ENCODE results near the gene IER3IP1. TPM values are rescaled to one million over a fixed set of nuclear protein-coding genes. Genes with fewer than 3 reads are reported as not detected.

The IER3IP1 gene, protein sequence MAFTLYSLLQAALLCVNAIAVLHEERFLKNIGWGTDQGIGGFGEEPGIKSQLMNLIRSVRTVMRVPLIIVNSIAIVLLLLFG
- total RNA-seq: 14.7 and 38.7 TPM in 2 replicates

DNA sequence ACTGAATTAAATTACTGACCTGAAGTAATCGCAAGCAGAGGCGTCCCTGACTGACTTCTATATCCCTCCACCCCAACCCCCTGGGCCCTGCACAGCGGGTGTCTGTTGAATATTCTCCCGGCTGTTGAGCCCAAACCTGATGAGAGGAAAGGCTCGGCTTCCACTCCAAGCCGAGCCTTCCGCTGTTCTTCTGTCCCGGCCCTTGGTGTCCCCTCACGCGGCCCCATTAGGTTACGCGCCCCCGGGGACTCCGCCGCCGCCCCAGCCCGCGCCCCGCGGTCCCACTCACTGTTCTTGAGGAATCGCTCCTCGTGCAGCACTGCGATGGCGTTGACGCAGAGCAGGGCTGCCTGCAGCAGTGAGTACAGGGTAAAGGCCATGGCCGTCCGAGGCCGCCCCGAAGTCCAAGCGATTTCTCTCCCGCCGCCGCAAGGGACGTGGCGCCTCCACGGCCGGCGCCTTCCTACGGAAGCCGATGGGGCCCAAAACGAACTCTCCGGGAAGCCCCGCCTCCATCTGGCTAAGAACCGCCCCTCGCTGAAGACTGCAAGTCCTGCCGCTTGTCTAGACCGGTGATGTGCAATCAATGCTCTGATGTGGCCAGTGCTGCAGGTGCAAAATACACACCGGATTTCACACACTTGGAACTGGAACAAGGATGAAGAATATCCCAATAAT lies at the start of gene IER3IP1:
Gene IER3IP1 (minus strand): TSS at position 467 of the 678 bp plus-strand sequence. CDS start 87 bp downstream, at position 380.
- FAIRE-seq (no peak), DNase-seq (ENCODE audit: low read depth) (peak; percentile 80)
- H3K36me3 ChIP-seq (ENCODE audit: control insufficient read depth, insufficient read depth, low read length): peaks cover 2% of the 10 kb centered on the region
- H3K27me3 ChIP-seq (ENCODE audit: control insufficient read depth, insufficient read depth, low read length): no peaks in the 10 kb centered on the region
- TF ChIP-seq, protein P1, sequence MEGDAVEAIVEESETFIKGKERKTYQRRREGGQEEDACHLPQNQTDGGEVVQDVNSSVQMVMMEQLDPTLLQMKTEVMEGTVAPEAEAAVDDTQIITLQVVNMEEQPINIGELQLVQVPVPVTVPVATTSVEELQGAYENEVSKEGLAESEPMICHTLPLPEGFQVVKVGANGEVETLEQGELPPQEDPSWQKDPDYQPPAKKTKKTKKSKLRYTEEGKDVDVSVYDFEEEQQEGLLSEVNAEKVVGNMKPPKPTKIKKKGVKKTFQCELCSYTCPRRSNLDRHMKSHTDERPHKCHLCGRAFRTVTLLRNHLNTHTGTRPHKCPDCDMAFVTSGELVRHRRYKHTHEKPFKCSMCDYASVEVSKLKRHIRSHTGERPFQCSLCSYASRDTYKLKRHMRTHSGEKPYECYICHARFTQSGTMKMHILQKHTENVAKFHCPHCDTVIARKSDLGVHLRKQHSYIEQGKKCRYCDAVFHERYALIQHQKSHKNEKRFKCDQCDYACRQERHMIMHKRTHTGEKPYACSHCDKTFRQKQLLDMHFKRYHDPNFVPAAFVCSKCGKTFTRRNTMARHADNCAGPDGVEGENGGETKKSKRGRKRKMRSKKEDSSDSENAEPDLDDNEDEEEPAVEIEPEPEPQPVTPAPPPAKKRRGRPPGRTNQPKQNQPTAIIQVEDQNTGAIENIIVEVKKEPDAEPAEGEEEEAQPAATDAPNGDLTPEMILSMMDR (IDR thresholded peaks at IDR 0.05; ENCODE audit: insufficient read depth, low read length, severe bottlenecking): peak; percentile 16
- H3K4me3 ChIP-seq (ENCODE audit: low read depth, low read length): peak within 1 kb of the TSS; percentile 69

DNA sequence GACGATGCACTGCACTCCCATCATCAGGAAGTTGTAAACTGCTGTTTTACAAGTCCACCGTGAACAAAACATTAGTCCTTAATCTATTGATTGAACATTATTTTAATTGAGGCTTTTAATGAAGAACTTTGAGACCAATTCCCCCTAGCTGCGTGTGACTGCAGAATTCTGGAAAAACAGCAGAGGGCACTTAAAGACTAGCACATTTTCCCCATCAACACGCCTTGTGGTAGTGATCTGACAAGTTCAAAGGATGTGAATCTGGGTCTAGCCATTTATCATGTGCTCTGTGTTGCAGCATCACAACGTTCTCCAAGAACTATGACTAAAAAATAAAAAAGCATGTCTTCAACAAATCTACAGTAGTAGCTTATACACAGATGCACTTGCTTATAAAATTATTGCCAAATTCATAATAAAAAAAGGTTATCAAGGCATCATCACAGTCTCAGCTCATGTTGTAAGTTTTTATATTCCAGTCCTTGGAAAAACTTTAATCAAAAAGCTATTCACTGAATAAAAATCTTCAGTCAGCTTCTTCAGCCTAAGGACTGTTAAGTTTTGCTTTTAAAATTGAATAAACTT lies 39.5 kb upstream of the IER3IP1 start:
- H3K4me3 ChIP-seq (ENCODE audit: low read depth, low read length): no peak overlapping the region
- peak; percentile 63 for DNase-seq (ENCODE audit: low read depth)
- H3K36me3 ChIP-seq (ENCODE audit: control insufficient read depth, insufficient read depth, low read length): no peaks in the 10 kb centered on the region
- no peaks in the 10 kb centered on the region for H3K27me3 ChIP-seq (ENCODE audit: control insufficient read depth, insufficient read depth, low read length)
- TF ChIP-seq, protein P1 (IDR thresholded peaks at IDR 0.05; ENCODE audit: insufficient read depth, low read length, severe bottlenecking): peak; percentile 65
- no peak for FAIRE-seq

DNA sequence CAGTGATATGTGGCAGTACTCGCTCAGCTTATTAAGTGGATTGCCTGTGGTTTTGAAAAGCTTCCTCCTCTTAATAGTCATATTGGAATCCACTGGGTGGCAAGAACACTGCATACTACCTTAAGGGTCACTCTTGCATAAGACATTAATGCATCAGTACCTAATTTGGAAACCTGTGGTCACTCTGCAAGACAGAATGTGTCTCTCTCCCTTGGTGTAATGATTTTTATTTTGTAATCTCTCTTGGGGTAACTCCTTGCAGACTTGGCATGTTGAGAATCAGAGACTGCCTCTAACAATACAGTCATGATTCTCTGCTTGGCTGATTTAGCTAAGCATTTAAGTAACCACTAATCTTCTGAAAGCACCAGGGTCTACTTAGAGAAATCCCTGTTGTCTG lies 33.0 kb upstream of the IER3IP1 start:
- H3K36me3 ChIP-seq (ENCODE audit: control insufficient read depth, insufficient read depth, low read length): no peaks in the 10 kb centered on the region
- no peak overlapping the region for H3K4me3 ChIP-seq (ENCODE audit: low read depth, low read length)
- TF ChIP-seq, protein P1 (IDR thresholded peaks at IDR 0.05; ENCODE audit: insufficient read depth, low read length, severe bottlenecking): no peak
- no peaks in the 10 kb centered on the region for H3K27me3 ChIP-seq (ENCODE audit: control insufficient read depth, insufficient read depth, low read length)
- FAIRE-seq (no peak), DNase-seq (ENCODE audit: low read depth) (peak; percentile 10)

DNA sequence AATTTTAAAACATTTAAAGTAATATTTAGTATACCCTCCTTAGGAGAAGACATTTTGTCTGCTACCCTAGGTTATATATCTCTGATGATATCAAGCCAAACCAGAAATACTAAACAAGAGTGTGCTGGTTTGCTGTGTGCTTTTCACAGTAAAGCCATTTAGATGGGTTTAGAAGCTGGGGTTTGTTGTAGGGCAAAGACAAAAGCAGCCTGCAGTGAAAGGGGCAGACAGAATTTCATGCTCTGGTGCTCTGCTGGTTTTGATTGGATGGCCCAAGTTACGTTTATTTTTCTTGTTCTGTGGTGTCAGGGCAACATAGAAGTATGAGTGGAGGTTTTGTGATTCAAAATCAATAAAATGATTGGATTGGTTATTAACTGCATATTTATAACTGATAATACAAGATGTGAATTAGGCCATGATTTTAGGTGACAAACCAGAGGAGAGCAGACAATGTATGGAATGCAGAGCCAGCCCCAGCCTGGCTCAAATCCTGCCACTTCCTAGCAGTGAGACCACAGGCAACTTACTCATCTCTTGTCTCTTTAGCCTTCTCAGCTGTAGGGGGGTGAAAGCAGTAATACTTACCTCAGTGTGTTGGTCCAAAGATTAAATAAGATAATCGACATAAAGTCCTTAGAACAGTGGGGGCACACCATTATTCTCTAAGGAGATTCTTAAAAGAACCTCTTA lies 30.9 kb upstream of the IER3IP1 start:
- TF ChIP-seq, protein P1 (IDR thresholded peaks at IDR 0.05; ENCODE audit: insufficient read depth, low read length, severe bottlenecking): no peak
- Histone ChIP-seq H3K4me3 (ENCODE audit: low read depth, low read length) (no peak overlapping the region), H3K36me3 (ENCODE audit: control insufficient read depth, insufficient read depth, low read length) (no peaks in the 10 kb centered on the region), H3K27me3 (ENCODE audit: control insufficient read depth, insufficient read depth, low read length) (peaks cover 1% of the 10 kb centered on the region)
- FAIRE-seq (no peak), DNase-seq (ENCODE audit: low read depth) (no peak)

DNA sequence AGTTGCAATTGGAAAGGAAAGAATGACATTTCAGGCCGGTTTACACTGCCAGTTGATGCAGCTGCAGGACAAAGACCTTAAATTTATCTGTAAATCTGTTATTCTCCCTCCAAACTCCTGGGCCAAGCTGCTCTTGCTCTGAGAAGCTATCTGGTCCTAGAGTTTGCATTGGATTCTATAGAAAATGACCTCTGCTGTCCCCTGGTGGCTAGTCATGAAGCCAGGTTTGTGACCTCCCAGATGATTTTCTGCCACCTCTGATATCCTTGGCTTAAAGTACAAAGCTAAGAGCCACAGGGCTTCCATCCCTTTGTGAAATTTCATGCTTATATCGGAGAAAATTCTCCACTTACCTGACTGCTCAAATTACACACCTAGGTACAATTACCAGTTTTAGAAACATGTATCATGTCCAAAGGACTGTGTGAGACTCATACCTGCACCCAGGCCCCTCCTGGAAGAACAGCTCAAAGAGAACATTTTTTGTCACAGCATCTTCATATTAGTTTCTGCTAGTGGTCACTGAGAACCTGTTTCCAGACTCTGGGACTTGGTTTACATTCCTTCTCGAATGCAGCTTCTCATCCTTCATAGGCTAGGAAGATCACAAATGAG lies 28.9 kb upstream of the IER3IP1 start:
- DNase-seq (ENCODE audit: low read depth) (peak; percentile 34), FAIRE-seq (no peak)
- TF ChIP-seq, protein P1 (IDR thresholded peaks at IDR 0.05; ENCODE audit: insufficient read depth, low read length, severe bottlenecking): peak; percentile 82

More for the DNA sequence above, 28.9 kb upstream of the IER3IP1 start:
- Histone ChIP-seq H3K27me3 (ENCODE audit: control insufficient read depth, insufficient read depth, low read length) (peaks cover 2% of the 10 kb centered on the region), H3K36me3 (ENCODE audit: control insufficient read depth, insufficient read depth, low read length) (no peaks in the 10 kb centered on the region), H3K4me3 (ENCODE audit: low read depth, low read length) (no peak overlapping the region)

All from bronchial epithelial cell (primary cell).